Fibroblast of the conjunctiva (primary cell): ENCODE results near the gene TEX28.
"Not testable (repeated sequence)": the region's sequence is repeated elsewhere in the genome, so short reads cannot be mapped to it uniquely, and the experiment has no call there.

Experiments
- DNase-seq: peaks from one replicate; pipeline ENCODE4 v3.0.0-alpha.2; 2010; ENCODE audit warnings: low read depth

The TEX28 gene

GRCh38 chrX:154294791-154295574 lies at the start of gene TEX28:
TEX28 (minus strand) TSS chrX:154295124; CDS start chrX:154292117, 3,007 bp downstream.
- no peak for DNase-seq

- DNase-seq: not testable (repeated sequence)
Observed at GRCh38 chrX:154343620-154344019, 48.7 kb upstream of the TEX28 start.

- not testable (repeated sequence) for DNase-seq
Observed at GRCh38 chrX:154343063-154343462, 48.1 kb upstream of the TEX28 start.

- DNase-seq: not testable (repeated sequence)
Observed at GRCh38 chrX:154341399-154342298, 46.7 kb upstream of the TEX28 start.

- no peak for DNase-seq
Observed at GRCh38 chrX:154334496-154334895, 39.6 kb upstream of the TEX28 start.

- DNase-seq: no peak
Observed at GRCh38 chrX:154333837-154334271, 38.9 kb upstream of the TEX28 start.

GRCh38 chrX:154333116-154333515 lies 38.2 kb upstream of the TEX28 start:
- no peak for DNase-seq

- DNase-seq: no peak
Observed at GRCh38 chrX:154332561-154332960, 37.6 kb upstream of the TEX28 start.

GRCh38 chrX:154329294-154329693 lies 34.4 kb upstream of the TEX28 start:
- DNase-seq: no peak

- no peak for DNase-seq
Observed at GRCh38 chrX:154328646-154329045, 33.7 kb upstream of the TEX28 start.

- DNase-seq: no peak
Observed at GRCh38 chrX:154327038-154327820, 32.3 kb upstream of the TEX28 start.

GRCh38 chrX:154325541-154325940 lies 30.6 kb upstream of the TEX28 start:
- DNase-seq: no peak

- no peak for DNase-seq
Observed at GRCh38 chrX:154323537-154323936, 28.6 kb upstream of the TEX28 start.

- DNase-seq: no peak
Observed at GRCh38 chrX:154322890-154323289, 28.0 kb upstream of the TEX28 start.

GRCh38 chrX:154321594-154321993 lies 26.7 kb upstream of the TEX28 start:
- DNase-seq: no peak

GRCh38 chrX:154321152-154321551 lies 26.2 kb upstream of the TEX28 start:
- DNase-seq: no peak

GRCh38 chrX:154320406-154320805 lies 25.5 kb upstream of the TEX28 start:
- DNase-seq: no peak

GRCh38 chrX:154317391-154317995 lies 22.6 kb upstream of the TEX28 start:
- DNase-seq: no peak

GRCh38 chrX:154315416-154315815 lies 20.5 kb upstream of the TEX28 start:
- no peak for DNase-seq

GRCh38 chrX:154313147-154313546 lies 18.2 kb upstream of the TEX28 start:
- no peak for DNase-seq

GRCh38 chrX:154312116-154312515 lies 17.2 kb upstream of the TEX28 start:
- no peak for DNase-seq
